RWPE2 (cell line): ENCODE results near the gene UBE2E2.

Source experiments
- ATAC-seq: fragments of 200-7000 bp; cut with Tn5 transposase; 3 replicates; pipeline ENCODE4 v1.9.1; 2021; ENCODE audit warnings: low read depth
- DNase-seq: peaks from one replicate; pipeline ENCODE4 v3.0.0-alpha.2; 2020; ENCODE audit warnings: low spot score
- H3K27ac ChIP-seq: fragments of 450-650 bp; 2 replicates; pipeline ENCODE4 v1.5.1; 2017; ENCODE audit warnings: mild to moderate bottlenecking; ENCODE audit not compliant: poor library complexity, severe bottlenecking
- H3K27me3 ChIP-seq: fragments of 250-450 bp; sonication (Bioruptor Pico); 2 replicates; pipeline ENCODE4 v1.5.1; 2021; ENCODE audit warnings: mild to moderate bottlenecking, moderate library complexity; ENCODE audit not compliant: insufficient read depth, poor library complexity, severe bottlenecking
- H3K36me3 ChIP-seq: fragments of 250-450 bp; sonication (Bioruptor Pico); 2 replicates; pipeline ENCODE4 v1.5.1; 2020; ENCODE audit warnings: low read depth, mild to moderate bottlenecking, moderate library complexity
- H3K4me1 ChIP-seq: fragments of 250-450 bp; sonication (Bioruptor Pico); 2 replicates; pipeline ENCODE4 v1.5.1; 2021; ENCODE audit warnings: mild to moderate bottlenecking, moderate library complexity; ENCODE audit not compliant: insufficient read depth, poor library complexity, severe bottlenecking
- H3K4me3 ChIP-seq: fragments of 250-450 bp; sonication (Bioruptor Pico); 2 replicates; pipeline ENCODE4 v1.5.1; 2021; ENCODE audit warnings: mild to moderate bottlenecking, moderate library complexity; ENCODE audit not compliant: severe bottlenecking
- H3K9me3 ChIP-seq: fragments of 250-450 bp; sonication (Bioruptor Pico); 2 replicates; pipeline ENCODE4 v1.5.1; 2021; ENCODE audit warnings: mild to moderate bottlenecking, moderate library complexity; ENCODE audit not compliant: severe bottlenecking
- CTCF ChIP-seq: fragments of 450-650 bp; IDR thresholded peaks from one replicate; pipeline ENCODE4 v1.5.1; 2017; ENCODE audit warnings: mild to moderate bottlenecking, moderate library complexity; ENCODE audit not compliant: poor library complexity, severe bottlenecking

The UBE2E2 gene

GRCh38 chr3:23537101-23537551 lies 334.0 kb downstream of the UBE2E2 start:
- no peak for TF ChIP-seq CTCF
- Histone ChIP-seq H3K27ac (no peak overlapping the region), H3K4me1 (no peaks in the 10 kb centered on the region), H3K27me3 (no peaks in the 10 kb centered on the region), H3K36me3 (no peaks in the 10 kb centered on the region), H3K9me3 (no peaks in the 10 kb centered on the region), H3K4me3 (no peak overlapping the region)
- ATAC-seq (no peak), DNase-seq (no peak)

DNA sequence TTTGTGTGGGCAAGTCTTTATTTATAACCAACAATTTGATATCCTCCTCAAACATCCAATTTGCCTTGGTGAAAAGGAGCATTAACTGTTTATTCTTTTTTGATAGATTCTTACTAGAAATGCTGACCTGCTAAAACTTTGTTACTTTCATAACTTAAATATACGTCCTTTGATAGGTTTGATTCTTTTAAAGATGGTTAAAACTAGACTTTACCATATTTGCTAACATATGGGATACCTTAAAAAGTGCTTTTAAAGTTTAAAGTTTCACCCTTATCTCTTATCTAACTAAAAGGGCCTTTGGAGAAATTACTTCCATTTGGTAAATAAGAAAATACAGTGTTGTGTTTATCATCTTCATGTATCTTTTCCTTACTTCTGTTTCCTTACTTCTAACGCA lies 336.1 kb downstream of the UBE2E2 start:
- ATAC-seq: no peak
- Histone ChIP-seq H3K36me3 (no peaks in the 10 kb centered on the region), H3K27me3 (no peaks in the 10 kb centered on the region), H3K9me3 (no peaks in the 10 kb centered on the region), H3K4me3 (no peak overlapping the region), H3K4me1 (no peaks in the 10 kb centered on the region), H3K27ac (no peak overlapping the region)
- no peak for DNase-seq
- no peak for TF ChIP-seq CTCF

DNA sequence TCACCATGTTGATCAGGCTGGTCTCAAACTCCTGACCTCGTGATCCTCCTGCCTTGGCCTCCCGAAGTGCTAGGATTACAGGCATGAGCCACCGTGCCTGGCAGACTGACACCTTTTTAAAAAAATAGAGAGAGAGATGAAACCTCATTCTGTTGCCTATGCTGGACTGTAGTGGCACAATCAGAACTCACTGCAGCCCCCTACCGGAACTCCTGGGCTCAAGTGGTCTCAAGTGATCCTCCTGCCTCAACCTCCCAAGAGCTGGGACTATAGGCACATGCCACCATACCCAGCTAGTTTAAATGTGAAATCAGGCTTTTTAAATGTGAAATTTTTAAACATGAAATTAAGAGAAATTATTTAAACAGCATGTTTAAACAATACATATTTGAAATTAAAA lies 337.5 kb downstream of the UBE2E2 start:
- Histone ChIP-seq H3K9me3 (no peaks in the 10 kb centered on the region), H3K4me3 (no peak overlapping the region), H3K4me1 (no peaks in the 10 kb centered on the region), H3K27me3 (no peaks in the 10 kb centered on the region), H3K27ac (no peak overlapping the region), H3K36me3 (no peaks in the 10 kb centered on the region)
- ATAC-seq (no peak), DNase-seq (no peak)
- no peak for TF ChIP-seq CTCF

- ATAC-seq (no peak), DNase-seq (no peak)
- Histone ChIP-seq H3K27ac (no peak overlapping the region), H3K27me3 (no peaks in the 10 kb centered on the region), H3K9me3 (no peaks in the 10 kb centered on the region), H3K4me1 (no peaks in the 10 kb centered on the region), H3K4me3 (no peak overlapping the region), H3K36me3 (no peaks in the 10 kb centered on the region)
- TF ChIP-seq CTCF: no peak
These were observed 339.0 kb downstream of the UBE2E2 start for GRCh38 chr3:23542079-23542478.

DNA sequence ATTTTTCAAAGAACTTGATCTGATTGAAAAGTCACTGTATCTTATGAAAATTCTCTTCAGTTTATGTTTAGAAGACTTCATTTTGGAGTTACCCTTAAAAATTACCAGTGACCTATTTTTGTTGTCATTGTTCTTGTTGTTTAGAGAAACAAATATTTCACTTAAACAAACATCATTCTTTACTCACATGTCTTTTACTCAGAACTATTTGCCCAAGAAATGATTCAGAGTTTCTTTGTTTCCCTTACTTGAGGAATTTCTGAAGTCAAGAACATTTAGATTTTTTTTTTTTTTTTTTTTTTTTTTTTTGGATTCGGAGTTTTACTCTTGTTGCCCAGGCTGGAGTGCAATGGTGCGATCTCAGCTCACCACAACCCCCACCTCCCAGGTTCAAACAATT lies 343.1 kb downstream of the UBE2E2 start:
- Histone ChIP-seq H3K4me1 (peaks cover 15% of the 10 kb centered on the region), H3K9me3 (no peaks in the 10 kb centered on the region), H3K36me3 (no peaks in the 10 kb centered on the region), H3K27me3 (no peaks in the 10 kb centered on the region), H3K27ac (no peak overlapping the region), H3K4me3 (no peak overlapping the region)
- ATAC-seq (no peak), DNase-seq (no peak)
- TF ChIP-seq CTCF: no peak
